Right lobe of liver (tissue), 4 donors: ENCODE data around the gene NCR2.

Source experiments
- CTCF ChIP-seq, 4 donors: fragments of 200-600 bp in 3 of 4; fragments of 450-650 bp in 1 of 4; IDR thresholded peaks; one replicate each; pipeline versions ENCODE4 v1.5.1 to v1.8.0; 2016 to 2022; ENCODE audit warnings: antibody characterized with exemption in 4 of 4, mild to moderate bottlenecking in 2 of 4
- POLR2A ChIP-seq: fragments of 450-650 bp; IDR thresholded peaks from one replicate; pipeline ENCODE4 v1.6.1; 2017; ENCODE audit warnings: antibody characterized with exemption, mild to moderate bottlenecking
- donor health status: DM: no; HTN: no; CAD: no.
- donor health status: DM: no; HTN: no; CAD: no.
- donor health status: DM: no; HTN: yes; CAD: no.

GRCh38 chr6:41373627-41373918, 38.2 kb downstream of the NCR2 start:
- TF ChIP-seq CTCF (IDR thresholded peaks at IDR 0.05) (no peak), POLR2A (no peak)
